ENCODE measurements around the gene JUNB. TPM values are rescaled to one million over a fixed set of nuclear protein-coding genes. Genes with fewer than 3 reads are reported as not detected.

JUNB gene
- 44.1 and 61.9 TPM in 2 replicates for total RNA-seq (2014; rRNA removed; shearing (Covaris generic))

DNA sequence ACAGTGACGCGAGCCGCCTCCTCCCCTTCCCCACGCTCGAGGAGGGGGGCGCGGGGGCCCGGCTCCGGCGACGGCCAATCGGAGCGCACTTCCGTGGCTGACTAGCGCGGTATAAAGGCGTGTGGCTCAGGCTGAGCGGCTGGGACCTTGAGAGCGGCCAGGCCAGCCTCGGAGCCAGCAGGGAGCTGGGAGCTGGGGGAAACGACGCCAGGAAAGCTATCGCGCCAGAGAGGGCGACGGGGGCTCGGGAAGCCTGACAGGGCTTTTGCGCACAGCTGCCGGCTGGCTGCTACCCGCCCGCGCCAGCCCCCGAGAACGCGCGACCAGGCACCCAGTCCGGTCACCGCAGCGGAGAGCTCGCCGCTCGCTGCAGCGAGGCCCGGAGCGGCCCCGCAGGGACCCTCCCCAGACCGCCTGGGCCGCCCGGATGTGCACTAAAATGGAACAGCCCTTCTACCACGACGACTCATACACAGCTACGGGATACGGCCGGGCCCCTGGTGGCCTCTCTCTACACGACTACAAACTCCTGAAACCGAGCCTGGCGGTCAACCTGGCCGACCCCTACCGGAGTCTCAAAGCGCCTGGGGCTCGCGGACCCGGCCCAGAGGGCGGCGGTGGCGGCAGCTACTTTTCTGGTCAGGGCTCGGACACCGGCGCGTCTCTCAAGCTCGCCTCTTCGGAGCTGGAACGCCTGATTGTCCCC lies at the start of gene JUNB:
JUNB (plus strand) TSS at position 142 of the 706 bp plus-strand sequence; CDS start at position 428, 286 bp downstream.
- DNase-seq (ENCODE audit: low read depth), result peak; percentile 97

GRCh38 chr19:12745166-12745897 lies 46.0 kb upstream of the JUNB start:
- no peak for DNase-seq (ENCODE audit: low read depth)

- DNase-seq (ENCODE audit: low read depth), result no peak
Measured at GRCh38 chr19:12748489-12748888, 42.8 kb upstream of the JUNB start.

DNA sequence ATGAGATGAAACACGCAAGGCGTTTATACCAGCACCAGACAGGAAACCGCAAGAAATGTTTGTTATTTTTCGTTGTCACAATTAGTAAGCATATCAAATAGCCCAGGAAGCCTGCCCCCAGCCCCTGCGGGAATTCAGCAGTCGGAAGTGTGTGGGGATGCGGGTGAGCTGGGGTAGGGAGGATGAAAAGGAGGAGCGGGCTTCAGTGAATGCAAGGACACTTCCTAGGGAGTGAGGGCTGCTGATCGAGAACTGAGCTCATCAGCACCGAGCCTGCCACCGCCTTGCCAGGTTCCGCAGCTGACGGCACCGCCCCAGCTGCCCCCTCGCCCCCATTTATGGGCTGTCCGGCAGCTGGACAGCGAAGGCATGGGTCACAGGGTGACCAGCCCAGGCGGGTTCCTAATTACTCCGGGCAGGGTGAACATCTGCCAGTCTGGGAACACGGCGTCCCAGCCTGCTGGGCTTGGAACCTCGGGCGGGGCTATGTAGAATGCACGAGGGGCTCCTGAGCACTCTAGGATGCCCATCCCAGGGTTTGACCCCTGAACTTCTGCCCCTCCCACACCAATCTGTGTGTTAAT lies 41.3 kb upstream of the JUNB start:
- peak; percentile 46 for DNase-seq (ENCODE audit: low read depth)

- no peak for DNase-seq (ENCODE audit: low read depth)
Measured at GRCh38 chr19:12750851-12751250, 40.4 kb upstream of the JUNB start.

- DNase-seq (ENCODE audit: low read depth), result no peak
Measured at GRCh38 chr19:12751635-12752034, 39.7 kb upstream of the JUNB start, which contains the start of gene BEST2. TSS of gene BEST2 (plus strand) at chr19:12751791. CDS start at chr19:12752593, 802 bp downstream.

DNA sequence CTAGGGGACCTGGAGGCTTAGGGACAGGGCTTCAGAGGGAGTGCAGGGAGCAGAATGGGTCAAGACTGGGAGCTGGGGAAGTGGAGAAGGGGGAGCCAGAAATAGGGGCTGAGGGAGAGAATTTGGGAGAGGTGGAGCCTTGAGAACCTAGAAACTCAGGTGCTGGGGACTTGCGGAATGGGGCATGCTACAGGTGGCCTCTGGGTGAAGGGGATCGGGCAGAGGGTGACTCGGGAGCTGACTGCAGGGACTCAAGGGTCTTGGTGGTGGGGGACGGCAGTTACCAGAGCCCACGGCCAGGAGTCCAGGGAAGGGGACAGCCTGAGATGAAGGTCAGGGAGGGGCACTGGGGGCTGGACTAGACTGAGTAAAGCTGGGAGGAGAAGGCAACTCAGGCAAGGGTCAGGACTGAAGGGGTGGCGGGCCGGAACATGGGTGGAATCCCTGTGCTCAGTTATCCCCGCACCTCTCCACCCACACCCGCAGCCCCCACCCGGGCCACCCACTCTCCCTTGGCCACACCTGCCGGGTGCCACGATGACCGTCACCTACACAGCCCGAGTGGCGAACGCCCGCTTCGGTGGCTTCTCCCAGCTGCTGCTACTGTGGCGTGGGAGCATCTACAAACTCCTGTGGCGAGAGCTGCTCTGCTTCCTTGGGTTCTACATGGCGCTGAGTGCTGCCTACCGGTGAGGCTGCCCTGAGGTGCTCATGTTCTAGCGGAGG lies 39.1 kb upstream of the JUNB start:
- no peak for DNase-seq (ENCODE audit: low read depth)

- DNase-seq (ENCODE audit: low read depth), result no peak
Measured at GRCh38 chr19:12754465-12755196, 36.7 kb upstream of the JUNB start.

DNA sequence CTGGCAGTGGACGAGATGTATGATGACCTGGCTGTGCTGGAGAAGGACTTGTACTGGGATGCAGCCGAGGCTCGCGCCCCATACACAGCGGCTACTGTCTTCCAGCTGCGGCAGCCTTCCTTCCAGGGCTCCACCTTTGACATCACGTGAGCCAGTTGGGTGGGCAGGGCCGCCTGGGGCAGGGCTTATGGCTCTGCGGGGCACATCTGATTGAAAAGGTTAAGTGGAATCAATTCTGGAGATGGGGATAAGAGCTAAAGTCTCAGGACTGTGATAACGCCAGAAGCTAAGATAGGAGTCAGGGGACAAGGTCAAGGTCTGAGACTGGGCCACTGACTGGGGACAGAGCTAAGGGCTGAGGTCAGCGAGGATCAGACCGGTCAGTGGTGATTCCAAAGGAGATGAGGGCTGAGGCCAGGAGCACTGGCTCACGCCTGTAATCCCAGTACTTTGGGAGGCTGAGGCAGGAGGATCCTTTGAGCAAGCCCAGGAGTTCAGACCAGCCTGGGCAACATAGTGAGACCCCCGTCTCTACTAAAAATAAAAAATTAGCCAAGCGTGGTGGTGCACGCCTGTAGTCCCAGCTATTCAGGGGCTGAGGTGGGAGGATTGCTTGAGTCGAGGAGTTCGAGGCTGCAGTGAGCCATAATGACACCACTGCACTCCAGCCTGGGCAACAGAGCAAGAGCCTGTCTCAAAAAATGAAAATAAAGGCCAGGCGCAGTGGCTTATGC lies 35.0 kb upstream of the JUNB start:
- no peak for DNase-seq (ENCODE audit: low read depth)

- DNase-seq (ENCODE audit: low read depth), result peak; percentile 72
Measured at GRCh38 chr19:12757544-12758274, 33.6 kb upstream of the JUNB start.

- no peak for DNase-seq (ENCODE audit: low read depth)
Measured at GRCh38 chr19:12759686-12760085, 31.6 kb upstream of the JUNB start.

GRCh38 chr19:12763100-12763499 lies 28.2 kb upstream of the JUNB start:
- DNase-seq (ENCODE audit: low read depth), result no peak

GRCh38 chr19:12764698-12765097 lies 26.6 kb upstream of the JUNB start:
- DNase-seq (ENCODE audit: low read depth), result no peak

DNA sequence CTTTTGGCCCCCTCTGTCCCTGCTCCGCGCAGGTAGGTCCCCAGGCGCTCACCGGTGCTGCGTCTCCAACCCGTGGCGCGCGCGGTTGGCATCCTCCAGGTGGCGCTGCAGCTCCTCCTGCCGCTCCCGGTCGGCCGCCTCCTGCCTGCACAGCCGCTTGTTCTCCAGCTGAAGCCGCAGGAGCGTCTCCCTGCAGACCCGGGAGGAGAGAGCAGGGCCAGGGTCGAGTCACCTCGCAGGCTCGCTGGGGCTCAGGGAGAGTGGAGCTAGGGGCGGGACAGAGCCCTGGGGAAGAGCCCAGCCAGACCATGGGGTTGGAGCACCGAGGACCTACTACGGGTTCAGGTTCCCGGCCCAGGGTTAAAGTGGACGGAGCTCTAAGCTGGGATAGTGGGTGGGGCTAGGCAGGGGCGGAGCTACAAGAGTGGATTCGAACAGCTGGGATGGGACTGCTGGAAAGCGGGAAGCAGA lies 25.2 kb upstream of the JUNB start:
- DNase-seq (ENCODE audit: low read depth), result peak; percentile 77

- no peak for DNase-seq (ENCODE audit: low read depth)
Measured at GRCh38 chr19:12767150-12767549, 24.1 kb upstream of the JUNB start.

GRCh38 chr19:12767666-12768065 lies 23.6 kb upstream of the JUNB start:
- no peak for DNase-seq (ENCODE audit: low read depth)

- DNase-seq (ENCODE audit: low read depth), result no peak
Measured at GRCh38 chr19:12769689-12770088, 21.6 kb upstream of the JUNB start.

GRCh38 chr19:12770922-12771321 lies 20.4 kb upstream of the JUNB start:
- no peak for DNase-seq (ENCODE audit: low read depth)

GRCh38 chr19:12772323-12772722 lies 19.0 kb upstream of the JUNB start:
- DNase-seq (ENCODE audit: low read depth), result no peak

DNA sequence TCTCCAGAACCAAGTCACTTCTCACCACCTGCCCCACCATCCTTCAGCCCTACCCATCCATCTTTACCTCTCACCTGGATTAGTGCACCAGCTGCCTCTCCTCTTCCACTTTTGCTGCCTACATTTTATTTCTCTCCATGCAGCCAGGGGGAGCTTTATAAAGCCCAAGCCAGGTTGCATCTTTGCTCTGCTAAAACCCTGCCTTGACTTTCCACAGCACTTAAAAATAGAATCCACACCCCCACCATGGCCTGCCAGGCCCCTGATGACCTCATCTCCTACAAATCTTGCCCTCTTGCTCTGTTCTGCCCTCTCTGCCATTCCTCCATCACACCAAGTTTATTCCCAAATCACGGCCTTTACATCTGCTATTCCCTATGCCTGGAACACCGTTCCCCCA lies 17.7 kb upstream of the JUNB start:
- DNase-seq (ENCODE audit: low read depth), result peak; percentile 47
